ENCODE measurements around the gene CD9. TPM values are rescaled to one million over a fixed set of nuclear protein-coding genes. Genes with fewer than 3 reads are reported as not detected.

Gene CD9
- total RNA-seq, 2 donors from 2014 or later: 249 to 300 TPM

GRCh38 chr12:6264402-6265037, 64.3 kb downstream of the CD9 start:
- Histone ChIP-seq H3K4me3 (no peak overlapping the region), H3K27me3 (replicated peaks; ENCODE audit: insufficient read depth) (no peaks in the 10 kb centered on the region), H3K9me3 (no peaks in the 10 kb centered on the region), H3K4me1 (ENCODE audit: control insufficient read depth in 1 of 2, low read depth in 2 of 2) (peaks cover 0 to 13% of the 10 kb centered on the region in 2 donors), H3K27ac (no peak overlapping the region), H3K36me3 (no peaks in the 10 kb centered on the region)
- DNase-seq (ENCODE audit: low spot score) (no peak), ATAC-seq (ENCODE audit: insufficient number of reproducible peaks, low FRiP score, low read depth) (no peak)
- TF ChIP-seq CTCF (IDR thresholded peaks at IDR 0.05): no peak

- DNase-seq (ENCODE audit: low spot score) (no peak), ATAC-seq (ENCODE audit: insufficient number of reproducible peaks, low FRiP score, low read depth) (no peak)
- Histone ChIP-seq H3K4me1 (ENCODE audit: control insufficient read depth in 1 of 2, low read depth in 2 of 2) (peaks cover 0 to 13% of the 10 kb centered on the region in 2 donors), H3K4me3 (no peak overlapping the region), H3K36me3 (no peaks in the 10 kb centered on the region), H3K27ac (no peak overlapping the region), H3K27me3 (replicated peaks; ENCODE audit: insufficient read depth) (no peaks in the 10 kb centered on the region), H3K9me3 (no peaks in the 10 kb centered on the region)
- TF ChIP-seq CTCF (IDR thresholded peaks at IDR 0.05): no peak
These were observed 64.8 kb downstream of the CD9 start for GRCh38 chr12:6265038-6265405.

GRCh38 chr12:6266541-6266966, 66.4 kb downstream of the CD9 start:
- no peak for TF ChIP-seq CTCF (IDR thresholded peaks at IDR 0.05)
- ATAC-seq (ENCODE audit: insufficient number of reproducible peaks, low FRiP score, low read depth) (no peak), DNase-seq (ENCODE audit: low spot score) (no peak)
- Histone ChIP-seq H3K4me1 (ENCODE audit: control insufficient read depth in 1 of 2, low read depth in 2 of 2) (peaks cover 0 to 13% of the 10 kb centered on the region in 2 donors), H3K27me3 (replicated peaks; ENCODE audit: insufficient read depth) (no peaks in the 10 kb centered on the region), H3K4me3 (no peak overlapping the region), H3K36me3 (no peaks in the 10 kb centered on the region), H3K27ac (no peak overlapping the region), H3K9me3 (no peaks in the 10 kb centered on the region)

- DNase-seq (ENCODE audit: low spot score) (no peak), ATAC-seq (ENCODE audit: insufficient number of reproducible peaks, low FRiP score, low read depth) (no peak)
- Histone ChIP-seq H3K27me3 (replicated peaks; ENCODE audit: insufficient read depth) (no peaks in the 10 kb centered on the region), H3K36me3 (no peaks in the 10 kb centered on the region), H3K9me3 (no peaks in the 10 kb centered on the region), H3K4me3 (no peak overlapping the region), H3K4me1 (ENCODE audit: control insufficient read depth in 1 of 2, low read depth in 2 of 2) (peaks cover 0 to 13% of the 10 kb centered on the region in 2 donors), H3K27ac (no peak overlapping the region)
- TF ChIP-seq CTCF (IDR thresholded peaks at IDR 0.05): no peak
These were observed 66.9 kb downstream of the CD9 start for GRCh38 chr12:6266971-6267721.

- Histone ChIP-seq H3K27ac (peak overlapping the region in 1 of 2 donors; percentile 47), H3K4me1 (ENCODE audit: control insufficient read depth in 1 of 2, low read depth in 2 of 2) (peaks cover 0 to 13% of the 10 kb centered on the region in 2 donors), H3K36me3 (no peaks in the 10 kb centered on the region), H3K9me3 (no peaks in the 10 kb centered on the region), H3K4me3 (no peak overlapping the region), H3K27me3 (replicated peaks; ENCODE audit: insufficient read depth) (no peaks in the 10 kb centered on the region)
- TF ChIP-seq CTCF (IDR thresholded peaks at IDR 0.05): no peak
- ATAC-seq (ENCODE audit: insufficient number of reproducible peaks, low FRiP score, low read depth) (no peak), DNase-seq (ENCODE audit: low spot score) (no peak)
These were observed 68.4 kb downstream of the CD9 start for GRCh38 chr12:6268484-6269157.

All from thoracic aorta (tissue), 2 donors.